ENCODE results near the gene CNOT6. TPM values are rescaled to one million over a fixed set of nuclear protein-coding genes. Genes with fewer than 3 reads are reported as not detected.
"Not testable (repeated sequence)": the region's sequence is repeated elsewhere in the genome, so short reads cannot be mapped to it uniquely, and the experiment has no call there.

The CNOT6 gene
- 10 to 100 TPM; 19.5 to 24.8 TPM for total RNA-seq

DNA sequence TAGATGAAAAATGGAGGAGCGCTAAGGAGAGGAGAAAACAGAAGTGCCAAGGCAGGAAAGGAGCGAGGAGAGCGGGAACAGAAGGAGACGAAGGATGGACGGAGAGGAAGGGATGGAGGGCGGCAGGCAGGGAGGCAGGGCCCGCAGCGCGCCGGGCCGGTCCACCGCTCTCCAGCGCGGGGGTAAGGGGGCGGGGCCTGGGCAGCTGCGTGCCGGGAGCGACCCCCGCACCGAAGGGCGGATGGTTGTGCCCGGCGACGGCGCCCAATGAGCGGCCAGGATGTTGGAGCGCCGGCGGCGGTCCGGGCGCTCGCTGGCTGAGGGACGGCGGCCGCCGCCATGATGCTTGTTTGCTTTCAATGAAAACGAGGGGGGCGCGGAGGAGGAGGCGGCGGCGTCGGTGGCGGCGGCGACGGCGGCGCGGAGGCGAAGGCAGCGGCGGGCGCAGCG, at the start of gene CNOT6:
CNOT6 (plus strand) TSS at position 320 of the 450 bp plus-strand sequence. CDS start 34,898 bp downstream, outside the sequence.
- no peaks in the 10 kb centered on the region for H3K36me3 ChIP-seq
- no peaks in the 10 kb centered on the region for H3K27me3 ChIP-seq (replicated peaks; ENCODE audit: insufficient read depth)
- peak within 1 kb of the TSS; percentile 95 for H3K4me3 ChIP-seq
- H3K27ac ChIP-seq: peak within 1 kb of the TSS; percentile 78 to 89
- H3K4me1 ChIP-seq (ENCODE audit: control insufficient read depth in 1 of 2, low read depth in 2 of 2): peaks cover 10 to 21% of the 10 kb centered on the region in 2 donors
- ATAC-seq (ENCODE audit: insufficient number of reproducible peaks, low FRiP score, low read depth) (peak; percentile 97), DNase-seq (ENCODE audit: low spot score) (peak; percentile 60)
- TF ChIP-seq, protein P1, sequence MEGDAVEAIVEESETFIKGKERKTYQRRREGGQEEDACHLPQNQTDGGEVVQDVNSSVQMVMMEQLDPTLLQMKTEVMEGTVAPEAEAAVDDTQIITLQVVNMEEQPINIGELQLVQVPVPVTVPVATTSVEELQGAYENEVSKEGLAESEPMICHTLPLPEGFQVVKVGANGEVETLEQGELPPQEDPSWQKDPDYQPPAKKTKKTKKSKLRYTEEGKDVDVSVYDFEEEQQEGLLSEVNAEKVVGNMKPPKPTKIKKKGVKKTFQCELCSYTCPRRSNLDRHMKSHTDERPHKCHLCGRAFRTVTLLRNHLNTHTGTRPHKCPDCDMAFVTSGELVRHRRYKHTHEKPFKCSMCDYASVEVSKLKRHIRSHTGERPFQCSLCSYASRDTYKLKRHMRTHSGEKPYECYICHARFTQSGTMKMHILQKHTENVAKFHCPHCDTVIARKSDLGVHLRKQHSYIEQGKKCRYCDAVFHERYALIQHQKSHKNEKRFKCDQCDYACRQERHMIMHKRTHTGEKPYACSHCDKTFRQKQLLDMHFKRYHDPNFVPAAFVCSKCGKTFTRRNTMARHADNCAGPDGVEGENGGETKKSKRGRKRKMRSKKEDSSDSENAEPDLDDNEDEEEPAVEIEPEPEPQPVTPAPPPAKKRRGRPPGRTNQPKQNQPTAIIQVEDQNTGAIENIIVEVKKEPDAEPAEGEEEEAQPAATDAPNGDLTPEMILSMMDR (IDR thresholded peaks at IDR 0.05): no peak
- no peaks in the 10 kb centered on the region for H3K9me3 ChIP-seq

DNA sequence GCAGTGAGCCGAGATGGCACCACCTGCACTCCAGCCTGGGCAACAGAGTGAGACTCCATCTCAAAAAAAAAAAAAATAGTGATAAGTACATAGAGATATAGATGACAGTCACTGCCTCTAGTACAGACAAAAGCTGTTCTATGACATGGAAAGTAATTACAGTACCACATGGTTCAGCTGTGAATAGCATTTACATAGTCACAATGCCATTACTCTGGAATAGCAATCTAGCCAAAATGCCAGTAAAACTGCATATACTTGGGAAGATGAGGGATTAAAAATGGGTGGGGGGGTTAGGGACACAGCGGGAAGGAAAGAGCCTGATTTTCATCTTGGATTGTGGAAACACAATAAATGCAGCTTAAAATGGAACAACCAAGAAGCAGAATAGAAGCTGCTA, 39.4 kb upstream of the CNOT6 start:
- Histone ChIP-seq H3K4me3 (no peak overlapping the region), H3K36me3 (no peaks in the 10 kb centered on the region), H3K27me3 (replicated peaks; ENCODE audit: insufficient read depth) (no peaks in the 10 kb centered on the region), H3K4me1 (ENCODE audit: control insufficient read depth in 1 of 2, low read depth in 2 of 2) (no peaks in the 10 kb centered on the region), H3K27ac (no peak overlapping the region), H3K9me3 (no peaks in the 10 kb centered on the region)
- ATAC-seq (ENCODE audit: insufficient number of reproducible peaks, low FRiP score, low read depth) (no peak), DNase-seq (ENCODE audit: low spot score) (no peak)
- TF ChIP-seq, protein P1 (IDR thresholded peaks at IDR 0.05): no peak

DNA sequence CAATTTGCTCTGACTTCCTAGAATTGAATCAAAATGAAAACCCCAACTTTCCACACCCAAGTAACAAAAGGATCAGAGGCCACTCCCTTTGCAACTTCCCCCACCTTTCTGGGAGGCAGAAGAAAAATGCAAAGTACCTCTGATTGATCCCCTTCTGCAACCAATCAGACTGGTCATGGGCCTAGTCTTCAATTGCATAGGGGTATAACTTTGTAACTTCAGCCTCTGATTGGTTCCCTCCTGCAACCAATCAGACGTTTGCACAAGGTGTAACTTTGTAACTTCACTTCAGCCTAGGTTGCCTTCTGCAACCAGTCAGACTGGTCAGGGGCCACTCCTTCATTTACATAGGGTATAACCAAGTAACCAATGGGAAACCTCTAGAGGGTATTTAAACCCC, 38.3 kb upstream of the CNOT6 start:
- Histone ChIP-seq H3K27ac (no peak overlapping the region), H3K4me1 (ENCODE audit: control insufficient read depth in 1 of 2, low read depth in 2 of 2) (no peaks in the 10 kb centered on the region), H3K4me3 (no peak overlapping the region), H3K36me3 (no peaks in the 10 kb centered on the region), H3K27me3 (replicated peaks; ENCODE audit: insufficient read depth) (no peaks in the 10 kb centered on the region), H3K9me3 (no peaks in the 10 kb centered on the region)
- DNase-seq (ENCODE audit: low spot score): no peak
- ATAC-seq (ENCODE audit: insufficient number of reproducible peaks, low FRiP score, low read depth): no peak
- TF ChIP-seq, protein P1 (IDR thresholded peaks at IDR 0.05): no peak

DNA sequence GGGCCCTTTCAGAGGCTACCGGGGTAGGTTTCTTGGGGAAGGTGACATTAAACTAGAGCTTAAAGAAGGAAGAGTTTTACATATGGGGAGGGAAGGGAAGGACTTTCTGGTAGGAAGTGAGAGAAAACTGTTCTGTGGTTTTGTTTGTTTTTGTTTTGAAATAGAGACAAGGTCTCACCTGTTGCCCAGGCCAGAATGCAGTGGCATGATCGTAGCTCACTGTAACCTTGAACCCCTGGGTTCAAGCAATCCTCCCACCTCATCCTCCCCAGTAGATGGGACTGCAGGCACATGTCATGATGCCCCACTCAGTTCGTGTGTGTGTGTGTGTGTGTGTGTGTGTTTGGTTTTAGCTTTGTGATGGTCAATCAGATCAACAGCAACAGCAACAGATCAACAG, 37.4 kb upstream of the CNOT6 start:
- TF ChIP-seq, protein P1 (IDR thresholded peaks at IDR 0.05): no peak
- H3K4me3 ChIP-seq: no peak overlapping the region
- ATAC-seq (ENCODE audit: insufficient number of reproducible peaks, low FRiP score, low read depth): no peak
- H3K36me3 ChIP-seq: no peaks in the 10 kb centered on the region
- no peaks in the 10 kb centered on the region for H3K4me1 ChIP-seq (ENCODE audit: control insufficient read depth in 1 of 2, low read depth in 2 of 2)
- no peak overlapping the region for H3K27ac ChIP-seq
- H3K27me3 ChIP-seq (replicated peaks; ENCODE audit: insufficient read depth): no peaks in the 10 kb centered on the region
- H3K9me3 ChIP-seq: no peaks in the 10 kb centered on the region
- no peak for DNase-seq (ENCODE audit: low spot score)

DNA sequence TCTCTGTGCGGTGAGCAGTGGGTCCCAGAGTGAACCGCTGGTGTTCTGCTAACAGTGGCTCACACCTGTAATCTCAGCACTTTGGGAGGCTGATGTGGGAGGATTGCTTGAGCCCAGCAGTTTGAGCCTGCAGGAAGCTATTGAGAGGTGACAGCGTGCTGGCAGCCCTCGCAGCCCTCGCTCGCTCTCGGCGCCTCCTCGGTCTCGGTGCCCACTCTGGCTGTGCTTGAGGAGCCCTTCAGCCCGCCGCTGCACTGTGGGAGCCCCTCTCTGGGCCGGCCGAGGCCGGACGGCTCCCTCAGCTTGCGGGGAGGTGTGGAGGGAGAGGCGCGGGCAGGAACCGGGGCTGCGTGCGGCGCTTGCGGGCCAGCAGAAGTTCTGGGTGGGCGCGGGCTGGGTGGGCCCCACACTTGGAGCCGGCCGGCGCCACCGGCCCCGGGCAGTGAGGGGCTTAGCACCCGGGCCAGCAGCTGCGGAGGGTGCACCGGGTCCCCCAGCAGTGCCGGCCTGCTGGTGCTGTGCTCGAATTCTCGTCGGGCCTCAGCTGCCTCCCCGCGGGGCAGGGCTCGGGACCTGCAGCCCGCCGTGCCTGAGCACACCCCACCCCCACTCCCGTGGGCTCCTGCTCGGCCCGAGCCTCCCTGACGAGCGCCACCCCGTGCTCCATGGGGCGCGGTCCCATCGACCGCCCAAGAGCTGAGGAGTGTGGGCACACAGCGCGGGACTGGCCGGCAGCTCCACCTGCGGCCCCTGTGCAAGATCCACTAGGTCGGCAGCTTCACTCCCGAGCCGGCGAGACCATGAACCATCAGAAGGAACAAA, 35.1 kb upstream of the CNOT6 start:
- H3K4me1 ChIP-seq (ENCODE audit: control insufficient read depth in 1 of 2, low read depth in 2 of 2); H3K9me3 ChIP-seq; DNase-seq (ENCODE audit: low spot score); H3K27ac ChIP-seq; H3K4me3 ChIP-seq; ATAC-seq (ENCODE audit: insufficient number of reproducible peaks, low FRiP score, low read depth); H3K27me3 ChIP-seq (replicated peaks; ENCODE audit: insufficient read depth); H3K36me3 ChIP-seq: not testable (repeated sequence)

DNA sequence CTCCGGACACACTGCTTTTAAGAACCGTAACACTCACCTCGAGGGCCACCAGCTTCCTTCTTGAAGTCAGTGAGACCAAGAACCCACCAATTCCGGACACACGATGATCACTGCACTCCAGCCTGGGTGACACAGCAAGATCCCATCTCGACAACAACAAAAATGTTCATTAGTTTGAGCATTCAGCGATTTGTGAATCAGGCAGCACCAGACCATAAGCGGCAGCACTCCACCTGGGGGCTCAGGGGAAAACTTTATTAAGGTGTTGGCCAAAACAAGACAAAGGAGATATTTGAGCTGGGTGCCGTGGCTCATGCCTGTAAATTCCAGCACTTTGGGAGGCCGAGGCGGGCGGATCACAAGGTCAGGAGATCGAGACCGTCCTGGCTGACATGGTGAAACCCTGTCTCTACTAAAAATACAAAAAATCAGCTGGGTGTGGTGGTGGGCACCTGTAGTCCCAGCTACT, 34.5 kb upstream of the CNOT6 start:
- not testable (repeated sequence) for DNase-seq (ENCODE audit: low spot score); H3K27ac ChIP-seq; ATAC-seq (ENCODE audit: insufficient number of reproducible peaks, low FRiP score, low read depth); H3K4me1 ChIP-seq (ENCODE audit: control insufficient read depth in 1 of 2, low read depth in 2 of 2); H3K9me3 ChIP-seq; H3K27me3 ChIP-seq (replicated peaks; ENCODE audit: insufficient read depth); H3K4me3 ChIP-seq; H3K36me3 ChIP-seq
